ENCODE measurements around the gene MBLAC2. TPM values are rescaled to one million over a fixed set of nuclear protein-coding genes. Genes with fewer than 3 reads are reported as not detected.

MBLAC2 gene
- total RNA-seq, 4 donors from 2014 or later: 5.1 to 7.4 (median 6.5) TPM

DNA sequence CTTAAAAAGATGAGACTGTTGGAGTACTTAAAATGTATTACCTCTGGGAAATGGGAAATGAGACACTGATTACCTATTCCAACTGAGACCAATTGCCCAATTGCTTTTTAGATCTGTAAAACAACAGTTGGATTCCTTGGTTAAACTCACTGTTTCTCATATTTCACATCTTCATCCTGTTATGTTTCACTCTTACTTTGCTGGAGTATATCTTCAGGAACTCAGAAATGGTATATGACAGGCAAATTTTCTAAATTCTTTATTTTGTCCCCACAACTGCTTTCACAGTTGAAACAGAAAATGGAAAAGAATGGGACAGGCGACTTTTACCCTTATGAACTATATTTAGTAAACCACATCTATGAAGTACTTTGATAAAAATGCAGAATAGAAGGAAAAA lies 56.4 kb downstream of the MBLAC2 start:
- Histone ChIP-seq H3K27me3 (no peaks in the 10 kb centered on the region), H3K36me3 (no peaks in the 10 kb centered on the region), H3K9me3 (no peaks in the 10 kb centered on the region), H3K27ac (no peak overlapping the region), H3K4me1 (no peaks in the 10 kb centered on the region), H3K4me3 (replicated peaks in 1 of 3) (no peak overlapping the region)
- no peak for TF ChIP-seq POLR2A (IDR thresholded peaks at IDR 0.05)
- TF ChIP-seq, protein P1, sequence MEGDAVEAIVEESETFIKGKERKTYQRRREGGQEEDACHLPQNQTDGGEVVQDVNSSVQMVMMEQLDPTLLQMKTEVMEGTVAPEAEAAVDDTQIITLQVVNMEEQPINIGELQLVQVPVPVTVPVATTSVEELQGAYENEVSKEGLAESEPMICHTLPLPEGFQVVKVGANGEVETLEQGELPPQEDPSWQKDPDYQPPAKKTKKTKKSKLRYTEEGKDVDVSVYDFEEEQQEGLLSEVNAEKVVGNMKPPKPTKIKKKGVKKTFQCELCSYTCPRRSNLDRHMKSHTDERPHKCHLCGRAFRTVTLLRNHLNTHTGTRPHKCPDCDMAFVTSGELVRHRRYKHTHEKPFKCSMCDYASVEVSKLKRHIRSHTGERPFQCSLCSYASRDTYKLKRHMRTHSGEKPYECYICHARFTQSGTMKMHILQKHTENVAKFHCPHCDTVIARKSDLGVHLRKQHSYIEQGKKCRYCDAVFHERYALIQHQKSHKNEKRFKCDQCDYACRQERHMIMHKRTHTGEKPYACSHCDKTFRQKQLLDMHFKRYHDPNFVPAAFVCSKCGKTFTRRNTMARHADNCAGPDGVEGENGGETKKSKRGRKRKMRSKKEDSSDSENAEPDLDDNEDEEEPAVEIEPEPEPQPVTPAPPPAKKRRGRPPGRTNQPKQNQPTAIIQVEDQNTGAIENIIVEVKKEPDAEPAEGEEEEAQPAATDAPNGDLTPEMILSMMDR (IDR thresholded peaks at IDR 0.05): no peak
- 65 to 71% methylated on average over 1 of the region's 1 CpG for WGBS, 2 donors
- intact Hi-C loops (cut with DNase I): no loop called here
- DNase-seq: no peak

DNA sequence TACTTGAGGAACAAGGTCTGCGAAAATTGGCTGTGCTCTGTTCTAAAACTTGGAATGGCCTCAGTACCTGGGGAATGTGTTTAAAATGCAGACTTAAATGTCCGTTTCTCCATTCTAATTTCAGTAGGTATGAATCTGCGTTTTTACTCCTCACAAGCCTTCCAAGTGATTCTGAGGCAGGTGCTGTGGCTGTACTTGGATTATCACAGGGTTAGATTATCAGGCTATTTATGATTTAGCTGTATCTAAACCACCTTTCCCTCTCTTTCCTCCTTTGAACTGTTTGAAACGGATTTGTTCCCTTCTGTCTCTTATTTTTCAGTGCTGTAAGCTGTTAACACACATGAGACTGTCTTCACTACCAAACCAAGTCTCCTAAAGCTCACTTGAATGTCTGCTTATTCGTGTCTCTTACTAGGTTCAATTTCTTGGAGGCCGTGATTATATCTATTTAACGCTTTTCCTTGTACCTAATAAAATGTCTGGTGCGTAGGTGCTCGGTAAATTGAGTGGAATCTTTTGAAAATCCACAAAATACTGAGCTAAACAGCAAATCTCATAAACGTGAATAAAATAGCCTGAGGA lies 64.3 kb downstream of the MBLAC2 start:
- intact Hi-C loops (cut with DNase I): no loop called here
- 2 to 4% methylated on average over 10 of the region's 10 CpGs for WGBS, 2 donors
- H3K36me3 ChIP-seq: no peaks in the 10 kb centered on the region
- DNase-seq: no peak
- no peaks in the 10 kb centered on the region for H3K9me3 ChIP-seq
- TF ChIP-seq, protein P1 (IDR thresholded peaks at IDR 0.05): peak in 2 of 6 experiments; percentile 2 to 12
- no peak for TF ChIP-seq POLR2A (IDR thresholded peaks at IDR 0.05)
- peaks cover 0 to 6% of the 10 kb centered on the region in 2 donors for H3K4me1 ChIP-seq
- H3K27ac ChIP-seq: peak overlapping the region; percentile 70 to 88 (median 77)
- H3K4me3 ChIP-seq (replicated peaks in 1 of 3): peak overlapping the region in 2 of 3 donors; percentile 76 to 90
- no peaks in the 10 kb centered on the region for H3K27me3 ChIP-seq

DNA sequence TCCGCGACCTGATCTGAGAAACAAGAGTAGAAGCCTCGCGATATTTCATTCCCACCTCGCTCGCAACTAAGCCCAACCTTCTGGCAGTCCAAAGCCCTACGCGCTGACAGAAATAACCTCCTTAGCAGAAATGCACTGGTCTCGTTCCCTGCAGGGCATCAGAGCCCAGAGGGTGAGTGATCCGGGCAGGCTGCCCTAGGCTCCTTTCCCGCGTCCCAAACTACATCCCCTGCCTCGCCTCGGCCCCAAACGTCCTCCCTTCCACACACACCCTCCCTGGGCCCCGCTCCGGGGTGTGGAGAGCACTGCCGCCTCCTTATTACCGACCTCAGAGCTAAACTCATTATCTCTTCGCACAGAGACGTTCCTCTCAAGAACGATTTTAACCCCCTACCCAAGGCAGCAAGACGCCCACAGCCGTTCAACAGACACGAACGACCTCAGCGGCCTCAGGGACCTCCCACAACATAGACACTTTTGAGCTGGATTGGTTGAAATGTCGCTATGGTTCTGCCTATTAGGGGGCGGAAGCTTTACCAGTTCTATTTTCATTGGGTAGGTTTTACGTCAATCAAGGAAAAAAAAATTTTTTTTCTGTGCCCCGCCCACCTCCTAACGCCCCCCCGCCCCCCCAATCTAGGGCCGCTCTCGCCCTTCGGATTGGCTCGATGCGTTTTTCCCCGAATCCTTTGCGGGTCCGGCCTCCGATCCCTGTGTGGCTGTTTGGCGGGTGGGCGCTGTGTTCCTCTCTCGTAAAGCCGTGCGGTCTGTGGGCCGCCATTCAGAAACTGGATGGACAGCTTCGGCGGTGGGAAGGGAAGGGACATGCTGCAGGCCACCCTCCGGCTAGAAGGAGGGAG lies 65.0 kb downstream of the MBLAC2 start, which contains the start of gene CETN3:
Gene CETN3 (minus strand): TSS at position 439 of the 860 bp plus-strand sequence. CDS start 95 bp downstream, at position 344.
- intact Hi-C loops (cut with DNase I): no loop called here
- H3K27me3 ChIP-seq: no peaks in the 10 kb centered on the region
- peak within 1 kb of the TSS; percentile 76 to 99 (median 98) for H3K4me3 ChIP-seq (replicated peaks in 1 of 3)
- H3K36me3 ChIP-seq: no peaks in the 10 kb centered on the region
- DNase-seq: peak; percentile 94
- WGBS, 2 donors: 0 to 1% methylated on average over 48 to 51 of the region's 51 CpGs
- H3K27ac ChIP-seq: peak within 1 kb of the TSS; percentile 91 to 99 (median 98)
- TF ChIP-seq POLR2A (IDR thresholded peaks at IDR 0.05): peak; percentile 37 to 97
- TF ChIP-seq, protein P1 (IDR thresholded peaks at IDR 0.05): peak in 2 of 6 experiments; percentile 5 to 9
- peaks cover 0 to 6% of the 10 kb centered on the region in 2 donors for H3K4me1 ChIP-seq
- H3K9me3 ChIP-seq: no peaks in the 10 kb centered on the region

DNA sequence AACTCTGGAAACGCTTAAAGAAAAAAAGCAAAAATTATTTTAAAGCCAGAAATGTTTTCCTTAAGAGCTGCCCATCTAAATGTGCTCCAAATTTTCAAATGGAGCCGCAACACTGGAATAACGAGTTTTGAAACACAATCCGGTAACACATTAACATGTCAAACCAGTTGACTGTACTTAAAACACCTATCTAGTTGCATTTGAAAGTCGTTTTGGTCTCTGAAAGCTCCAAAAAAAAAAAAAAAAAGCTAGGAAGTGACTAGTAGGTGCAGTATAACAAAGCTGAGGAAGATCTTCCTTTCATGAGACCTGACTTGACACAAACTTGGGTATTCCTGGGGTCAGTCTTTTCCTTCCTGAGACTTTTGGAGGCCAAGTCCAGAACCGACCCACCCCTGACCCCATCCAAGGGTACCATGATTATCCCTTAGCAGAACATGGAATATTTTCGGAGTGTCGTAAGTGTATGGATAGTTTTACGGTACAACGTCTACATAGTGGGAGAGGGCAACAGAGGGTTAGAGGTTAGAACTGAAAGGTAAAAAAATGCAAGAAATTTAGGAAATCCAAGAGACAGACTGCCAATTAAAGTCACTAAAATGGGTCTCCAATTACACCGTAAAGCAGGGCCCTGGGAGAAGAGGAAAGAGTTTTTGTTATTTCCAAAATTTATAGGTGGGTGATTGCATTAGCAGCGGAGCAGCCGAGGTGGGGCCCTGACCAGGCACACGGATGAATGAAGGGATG lies 65.8 kb downstream of the MBLAC2 start:
- no peaks in the 10 kb centered on the region for H3K36me3 ChIP-seq
- no peak for DNase-seq
- H3K4me1 ChIP-seq: peaks cover 0 to 6% of the 10 kb centered on the region in 2 donors
- H3K9me3 ChIP-seq: no peaks in the 10 kb centered on the region
- peak overlapping the region; percentile 76 to 99 (median 98) for H3K4me3 ChIP-seq (replicated peaks in 1 of 3)
- intact Hi-C loops (cut with DNase I): no loop called here
- no peak for TF ChIP-seq POLR2A (IDR thresholded peaks at IDR 0.05)
- TF ChIP-seq, protein P1 (IDR thresholded peaks at IDR 0.05): no peak
- 15 to 17% methylated on average over 14 of the region's 14 CpGs for WGBS, 2 donors
- no peaks in the 10 kb centered on the region for H3K27me3 ChIP-seq
- peak overlapping the region; percentile 91 to 99 (median 98) for H3K27ac ChIP-seq

Other genes with a start within 250 kb of the MBLAC2 start
- 10 to 100 TPM in 3 of 4 donors, 1 to 10 TPM in 1; 8.4 to 17.3 (median 13.4) TPM for gene CETN3, start 65.0 kb downstream of the MBLAC2 start, total RNA-seq
- gene POLR3G, start 93 bp upstream of the MBLAC2 start, total RNA-seq: 1 to 10 TPM; 1.0 to 4.0 (median 1.8) TPM
- 10 to 100 TPM; 20.9 to 32.7 (median 27.2) TPM for gene LYSMD3, start 54.8 kb upstream of the MBLAC2 start, total RNA-seq
- gene ADGRV1, start 84.0 kb upstream of the MBLAC2 start, total RNA-seq: 100 to 1,000 TPM; 129 to 158 (median 145) TPM

Data from thyroid gland (tissue), 4 donors.